ENCODE results near the gene ANKRD44.

The ANKRD44 gene

DNA sequence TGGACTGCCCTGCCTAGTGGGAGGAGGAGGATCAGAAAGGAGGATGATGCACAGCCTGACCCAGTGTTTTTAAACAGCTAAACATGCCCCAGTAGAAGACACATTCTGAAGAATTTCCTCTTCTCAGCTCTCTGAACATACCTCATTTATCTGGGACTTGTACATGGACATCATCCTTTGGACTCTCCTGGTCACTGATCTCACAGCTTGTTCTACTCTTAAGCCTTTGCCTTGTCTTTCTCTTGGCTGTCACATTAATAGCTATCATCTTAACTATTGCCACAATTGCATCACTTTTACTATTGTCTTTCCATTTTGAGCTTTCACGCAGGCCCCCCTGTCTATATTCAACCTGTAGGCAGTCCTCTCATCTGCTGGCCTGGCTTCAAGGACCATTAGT lies 342.1 kb downstream of the ANKRD44 start:
- peaks cover 5% of the 10 kb centered on the region for H3K36me3 Mint-ChIP-seq
- CTCF ChIA-PET, result interaction anchor here (1.0 kb wide), 1 partner anchor 30 kb away, joined by 3 read pairs; no protein-coding TSS in a partner anchor
- peaks cover 3% of the 10 kb centered on the region for H3K9me3 Mint-ChIP-seq
- no peak for DNase-seq
- H3K27ac Mint-ChIP-seq, result no peak overlapping the region
- H3K4me1 Mint-ChIP-seq, result peaks cover 3% of the 10 kb centered on the region
- H3K27me3 Mint-ChIP-seq, result no peaks in the 10 kb centered on the region
- no peak overlapping the region for H3K4me3 Mint-ChIP-seq

DNA sequence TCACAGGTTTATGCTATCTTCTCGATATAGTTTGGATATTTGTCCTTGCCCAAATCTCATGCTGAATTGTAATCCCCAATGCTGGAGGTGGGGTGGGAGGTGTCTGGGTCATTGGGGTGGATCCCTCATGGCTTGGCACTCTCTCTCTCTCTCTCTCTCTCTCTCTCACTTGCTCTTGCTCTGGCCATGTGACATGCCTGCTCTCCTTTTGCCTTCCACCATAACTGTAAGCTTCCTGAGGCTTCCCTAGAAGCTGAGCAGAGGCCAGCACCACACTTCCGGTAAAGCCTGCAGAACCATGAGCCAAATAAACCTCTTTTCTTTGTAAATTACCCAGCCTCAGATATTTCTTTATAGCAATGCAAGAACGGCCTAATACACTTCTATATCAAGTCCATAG lies 342.8 kb downstream of the ANKRD44 start:
- Mint-ChIP-seq H3K27me3 (no peaks in the 10 kb centered on the region), H3K9me3 (peaks cover 6% of the 10 kb centered on the region), H3K4me3 (no peak overlapping the region), H3K4me1 (peaks cover 8% of the 10 kb centered on the region), H3K36me3 (peaks cover 9% of the 10 kb centered on the region), H3K27ac (no peak overlapping the region)
- no peak for DNase-seq
- CTCF ChIA-PET, result no interaction called here

DNA sequence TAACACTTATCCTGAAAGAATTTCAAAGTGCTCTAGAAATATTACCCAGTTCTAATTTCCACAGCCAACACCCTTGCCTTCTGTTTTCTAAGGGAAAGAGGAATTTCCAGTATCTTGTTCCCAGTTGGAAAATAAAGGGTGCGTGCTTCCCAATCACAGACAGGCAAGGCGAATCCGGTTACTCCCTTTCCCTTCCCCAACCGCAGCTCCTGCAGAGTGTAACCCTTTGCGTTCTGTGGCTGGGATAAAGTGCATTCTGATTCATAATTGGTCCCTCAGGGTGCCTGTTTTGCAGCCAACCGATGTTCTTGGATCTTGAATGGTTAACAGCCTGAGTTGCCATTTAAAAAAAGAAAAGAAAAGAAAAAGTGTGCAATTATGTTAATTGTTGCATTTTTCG lies 343.5 kb downstream of the ANKRD44 start:
- Mint-ChIP-seq H3K27ac (no peak overlapping the region), H3K27me3 (no peaks in the 10 kb centered on the region), H3K9me3 (peaks cover 6% of the 10 kb centered on the region), H3K4me3 (no peak overlapping the region), H3K36me3 (peaks cover 9% of the 10 kb centered on the region), H3K4me1 (peaks cover 14% of the 10 kb centered on the region)
- CTCF ChIA-PET, result no interaction called here
- no peak for DNase-seq

DNA sequence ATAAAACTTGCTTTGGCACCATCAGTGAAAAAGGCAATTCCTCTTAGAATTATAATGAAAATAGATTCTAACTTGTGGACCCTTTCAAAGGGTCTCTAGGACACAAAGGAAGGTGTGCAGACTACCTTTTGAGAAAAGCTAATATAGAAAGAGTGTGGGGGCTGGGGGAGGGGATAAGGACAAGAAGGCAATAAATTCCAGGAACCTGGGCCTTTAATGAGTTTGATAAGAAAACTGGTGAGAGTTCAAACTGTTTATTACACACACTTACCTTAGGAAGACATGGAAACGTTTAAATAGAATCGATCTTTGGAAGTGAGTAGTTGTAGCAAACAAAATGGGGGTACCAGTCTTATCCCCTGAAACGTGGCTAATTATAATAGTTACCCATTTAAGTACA lies 344.5 kb downstream of the ANKRD44 start:
- DNase-seq, result no peak
- H3K27ac Mint-ChIP-seq, result no peak overlapping the region
- H3K4me1 Mint-ChIP-seq, result peaks cover 24% of the 10 kb centered on the region
- CTCF ChIA-PET, result no interaction called here
- H3K9me3 Mint-ChIP-seq, result peaks cover 6% of the 10 kb centered on the region
- H3K4me3 Mint-ChIP-seq, result no peak overlapping the region
- peaks cover 9% of the 10 kb centered on the region for H3K36me3 Mint-ChIP-seq
- no peaks in the 10 kb centered on the region for H3K27me3 Mint-ChIP-seq

DNA sequence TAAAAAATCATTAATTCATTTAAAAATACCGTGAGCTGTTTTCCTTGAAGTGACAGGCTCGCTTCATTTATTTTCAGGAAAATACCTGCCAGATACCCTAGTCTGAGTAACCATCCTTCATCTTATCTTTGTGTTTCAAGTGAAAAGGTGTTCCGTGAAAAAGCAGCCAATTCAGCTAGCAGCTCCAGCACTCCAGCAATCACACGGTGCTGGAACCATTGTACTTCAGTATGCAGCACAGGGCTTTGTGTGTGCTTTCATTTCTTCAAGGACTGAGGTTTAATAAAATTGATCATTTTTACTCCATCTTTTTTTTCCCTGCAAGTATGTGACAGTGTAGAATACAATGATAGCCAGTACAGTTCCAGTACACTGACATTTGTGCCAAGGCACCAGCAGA lies 344.9 kb downstream of the ANKRD44 start:
- no peak for DNase-seq
- Mint-ChIP-seq H3K9me3 (peaks cover 6% of the 10 kb centered on the region), H3K27me3 (no peaks in the 10 kb centered on the region), H3K27ac (no peak overlapping the region), H3K4me1 (peaks cover 27% of the 10 kb centered on the region), H3K4me3 (no peak overlapping the region), H3K36me3 (peaks cover 9% of the 10 kb centered on the region)
- CTCF ChIA-PET, result no interaction called here

DNA sequence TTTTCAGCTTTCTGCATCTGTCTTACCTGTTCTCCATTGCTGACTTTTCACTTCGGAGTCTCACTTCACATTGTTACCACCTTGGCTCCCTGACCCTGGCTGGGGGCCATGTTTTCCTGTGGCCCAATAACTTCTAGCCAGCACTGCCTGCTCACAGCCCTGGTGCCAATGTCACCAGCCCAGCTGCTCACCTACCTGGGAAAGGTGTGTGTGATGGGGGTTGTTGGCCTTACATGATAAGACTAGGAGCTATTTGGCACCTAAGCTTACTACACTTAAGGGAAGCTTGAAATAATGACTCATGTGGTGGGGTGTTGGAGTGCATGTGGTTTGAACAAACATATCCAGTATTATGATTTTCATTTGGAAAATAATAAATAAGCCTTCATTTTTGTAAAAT lies 346.6 kb downstream of the ANKRD44 start:
- Mint-ChIP-seq H3K36me3 (peaks cover 11% of the 10 kb centered on the region), H3K27me3 (no peaks in the 10 kb centered on the region), H3K4me1 (peaks cover 27% of the 10 kb centered on the region), H3K4me3 (no peak overlapping the region), H3K9me3 (peaks cover 9% of the 10 kb centered on the region), H3K27ac (no peak overlapping the region)
- CTCF ChIA-PET, result no interaction called here
- DNase-seq, result no peak

DNA sequence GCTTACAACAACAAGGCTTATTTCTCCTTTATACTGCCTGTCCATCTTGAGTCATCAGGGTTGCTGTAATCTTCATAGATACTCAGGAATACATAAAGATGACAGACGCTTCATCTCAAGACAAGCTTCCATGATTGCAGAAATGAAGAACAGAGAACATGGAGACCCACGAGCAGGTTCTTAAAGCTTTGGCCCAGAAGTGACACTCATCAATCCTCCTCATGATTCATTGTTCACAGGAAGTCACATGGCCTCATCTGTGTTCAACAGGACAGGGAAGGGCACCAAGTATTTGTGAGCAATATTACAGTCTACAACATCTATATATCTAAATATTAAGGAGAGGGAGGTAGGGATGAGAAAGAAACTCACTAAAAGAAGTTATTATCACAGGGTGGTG lies 347.5 kb downstream of the ANKRD44 start:
- peaks cover 27% of the 10 kb centered on the region for H3K4me1 Mint-ChIP-seq
- H3K36me3 Mint-ChIP-seq, result peaks cover 13% of the 10 kb centered on the region
- H3K27me3 Mint-ChIP-seq, result no peaks in the 10 kb centered on the region
- H3K27ac Mint-ChIP-seq, result no peak overlapping the region
- DNase-seq, result no peak
- no peak overlapping the region for H3K4me3 Mint-ChIP-seq
- CTCF ChIA-PET, result no interaction called here
- H3K9me3 Mint-ChIP-seq, result peaks cover 12% of the 10 kb centered on the region

DNA sequence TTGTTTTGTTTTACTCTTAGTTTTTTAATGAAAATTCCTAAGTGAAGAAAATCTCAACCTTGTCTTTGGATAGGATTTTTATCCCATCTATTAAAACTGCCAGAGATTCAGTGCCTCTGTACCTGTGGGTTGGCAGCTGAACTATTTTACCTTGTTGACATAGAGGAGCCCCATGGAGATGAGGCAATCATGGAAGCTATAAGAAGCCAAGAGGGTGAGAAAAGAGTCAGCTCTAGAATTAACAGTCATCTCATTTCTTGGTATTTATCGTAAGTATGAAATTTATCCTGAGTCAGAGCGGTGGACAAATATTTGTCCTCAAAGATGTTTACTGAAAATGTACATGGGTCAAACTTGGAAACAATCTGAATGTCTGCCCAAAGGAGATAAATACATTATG lies 348.3 kb downstream of the ANKRD44 start:
- Mint-ChIP-seq H3K9me3 (peaks cover 12% of the 10 kb centered on the region), H3K4me1 (peaks cover 27% of the 10 kb centered on the region), H3K27ac (no peak overlapping the region), H3K36me3 (peaks cover 11% of the 10 kb centered on the region), H3K4me3 (no peak overlapping the region), H3K27me3 (no peaks in the 10 kb centered on the region)
- DNase-seq, result no peak
- CTCF ChIA-PET, result no interaction called here

DNA sequence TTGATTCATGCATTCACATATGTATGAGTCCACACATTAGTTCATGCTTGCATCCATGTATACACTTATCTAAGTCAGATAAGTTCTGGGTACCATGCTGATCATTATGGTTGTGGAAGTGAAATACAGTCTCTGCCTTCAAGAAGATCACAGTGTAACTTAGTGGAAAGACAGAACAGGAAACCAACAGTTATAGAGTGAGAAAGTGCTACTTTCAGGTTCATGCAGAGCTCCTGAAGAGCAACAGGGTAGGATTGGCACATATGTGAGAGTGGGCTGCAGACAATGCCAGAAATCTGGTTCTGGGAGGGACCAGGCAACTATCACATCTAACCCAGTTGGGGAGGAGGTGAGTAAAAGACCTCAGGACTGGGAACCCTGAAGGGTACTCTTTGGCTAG lies 348.7 kb downstream of the ANKRD44 start:
- CTCF ChIA-PET, result no interaction called here
- no peaks in the 10 kb centered on the region for H3K27me3 Mint-ChIP-seq
- peaks cover 11% of the 10 kb centered on the region for H3K36me3 Mint-ChIP-seq
- H3K4me1 Mint-ChIP-seq, result peaks cover 27% of the 10 kb centered on the region
- H3K9me3 Mint-ChIP-seq, result peaks cover 12% of the 10 kb centered on the region
- H3K27ac Mint-ChIP-seq, result peak overlapping the region; percentile 4
- DNase-seq, result no peak
- H3K4me3 Mint-ChIP-seq, result no peak overlapping the region

DNA sequence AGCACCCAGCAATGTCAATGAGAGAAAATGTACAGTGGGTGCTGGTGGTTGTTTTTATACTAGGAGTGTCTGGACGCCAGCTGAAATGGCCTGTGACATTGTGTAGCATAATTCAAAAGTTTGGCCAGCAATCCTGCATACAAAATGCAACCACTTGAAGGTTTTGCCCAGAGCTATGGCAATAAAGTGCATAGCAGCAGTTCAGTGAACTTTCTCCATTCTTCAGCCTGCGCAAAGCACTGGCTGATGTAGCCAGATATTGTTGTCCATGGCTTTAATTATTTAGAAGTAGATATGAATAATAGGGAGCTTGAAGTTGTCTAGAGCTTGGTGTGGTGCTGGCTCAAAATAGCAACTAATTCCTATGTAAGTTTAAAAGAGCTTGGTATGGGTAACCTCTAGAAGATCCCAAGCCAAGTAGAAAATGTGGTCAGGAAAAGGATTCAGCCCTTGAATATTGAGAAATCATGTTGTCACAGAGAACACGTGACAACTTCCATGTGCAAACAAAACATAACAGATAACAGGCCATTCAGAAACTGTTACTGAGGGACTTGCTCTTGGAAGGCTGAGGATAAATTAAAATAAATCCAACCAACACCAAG lies 350.7 kb downstream of the ANKRD44 start:
- DNase-seq, result no peak
- Mint-ChIP-seq H3K9me3 (peaks cover 12% of the 10 kb centered on the region), H3K27ac (peak overlapping the region; percentile 4), H3K27me3 (no peaks in the 10 kb centered on the region), H3K4me3 (no peak overlapping the region), H3K36me3 (peaks cover 8% of the 10 kb centered on the region), H3K4me1 (peaks cover 27% of the 10 kb centered on the region)
- CTCF ChIA-PET, result interaction anchor here (0.9 kb wide), 1 partner anchor 349 kb away, joined by 3 read pairs; no protein-coding TSS in a partner anchor

DNA sequence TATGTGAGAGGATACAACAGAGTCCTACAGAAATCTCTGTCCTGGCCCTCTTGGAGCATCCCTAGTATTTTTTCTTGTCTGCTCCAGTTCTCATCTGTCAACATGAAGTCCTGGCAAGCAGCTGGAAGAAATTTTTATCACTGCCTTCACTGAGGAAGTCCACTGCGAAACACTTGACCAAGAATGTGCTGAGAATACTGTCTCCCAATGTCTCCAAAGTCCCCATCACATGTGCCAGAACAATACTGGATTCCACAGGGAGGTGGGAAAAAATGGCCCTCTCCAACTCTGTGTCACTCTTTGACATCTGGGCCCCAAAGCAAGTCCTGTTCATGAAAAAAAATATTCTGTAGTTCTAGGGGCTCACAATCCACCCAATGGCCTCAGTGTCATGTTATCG lies 351.3 kb downstream of the ANKRD44 start:
- H3K27ac Mint-ChIP-seq, result no peak overlapping the region
- peaks cover 12% of the 10 kb centered on the region for H3K9me3 Mint-ChIP-seq
- DNase-seq, result no peak
- CTCF ChIA-PET, result interaction anchor here (0.9 kb wide), 1 partner anchor 349 kb away, joined by 3 read pairs; no protein-coding TSS in a partner anchor
- H3K27me3 Mint-ChIP-seq, result no peaks in the 10 kb centered on the region
- H3K4me3 Mint-ChIP-seq, result no peak overlapping the region
- peaks cover 27% of the 10 kb centered on the region for H3K4me1 Mint-ChIP-seq
- peaks cover 8% of the 10 kb centered on the region for H3K36me3 Mint-ChIP-seq

DNA sequence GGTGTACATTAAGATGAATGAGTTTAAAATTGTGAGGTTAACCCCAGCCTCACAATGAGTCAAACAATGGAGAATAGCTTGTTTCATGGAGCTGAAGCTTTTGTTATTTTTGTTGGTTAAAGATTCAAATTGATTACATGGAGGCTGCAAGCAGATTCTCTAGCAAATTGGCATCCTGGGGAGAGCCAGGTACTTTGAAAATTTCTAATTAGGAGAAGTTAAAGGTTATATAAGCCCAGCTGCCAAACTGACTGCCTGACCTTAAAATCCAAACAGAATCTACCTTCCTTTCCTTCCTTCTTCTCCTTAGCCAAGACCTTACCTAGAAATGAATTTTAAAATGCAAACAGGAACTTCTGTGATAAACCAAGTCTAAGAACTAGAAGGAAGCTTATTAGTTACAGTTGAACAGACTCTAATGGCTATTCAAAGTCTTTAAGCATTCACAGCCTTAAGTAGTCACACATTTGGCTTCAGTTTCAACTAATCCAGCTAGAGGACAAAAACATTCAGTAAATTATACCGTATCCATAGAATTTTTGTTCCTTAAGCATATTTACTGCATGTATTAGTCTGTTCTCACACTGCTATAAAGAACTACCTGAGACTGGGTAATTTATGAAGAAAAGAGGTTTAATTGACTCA lies 352.6 kb downstream of the ANKRD44 start:
- Mint-ChIP-seq H3K4me1 (peaks cover 21% of the 10 kb centered on the region), H3K4me3 (no peak overlapping the region), H3K9me3 (peaks cover 8% of the 10 kb centered on the region), H3K27me3 (no peaks in the 10 kb centered on the region), H3K36me3 (peaks cover 6% of the 10 kb centered on the region), H3K27ac (no peak overlapping the region)
- CTCF ChIA-PET, result no interaction called here
- DNase-seq, result no peak

DNA sequence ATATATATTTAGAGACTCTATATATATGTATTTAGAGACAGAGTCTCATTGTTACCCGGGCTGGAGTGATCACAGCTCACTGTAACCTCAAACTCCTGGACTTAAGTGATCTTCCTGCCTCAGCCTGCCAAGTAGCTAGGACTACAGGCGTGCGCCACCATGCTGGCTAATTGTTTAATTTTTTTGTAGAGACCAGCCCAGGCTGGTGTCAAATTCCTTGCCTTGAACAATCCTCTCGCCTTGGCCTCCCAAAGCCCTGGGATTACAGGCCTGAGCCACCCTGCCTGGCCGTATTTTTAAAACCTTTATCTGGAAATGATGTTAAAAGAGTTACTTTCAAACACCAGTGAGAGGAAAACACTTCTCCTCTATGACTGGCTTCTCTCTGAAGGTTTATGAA lies 353.1 kb downstream of the ANKRD44 start:
- H3K4me1 Mint-ChIP-seq, result peaks cover 16% of the 10 kb centered on the region
- CTCF ChIA-PET, result no interaction called here
- H3K4me3 Mint-ChIP-seq, result no peak overlapping the region
- peaks cover 4% of the 10 kb centered on the region for H3K36me3 Mint-ChIP-seq
- no peak for DNase-seq
- H3K27ac Mint-ChIP-seq, result no peak overlapping the region
- no peaks in the 10 kb centered on the region for H3K27me3 Mint-ChIP-seq
- H3K9me3 Mint-ChIP-seq, result peaks cover 6% of the 10 kb centered on the region

DNA sequence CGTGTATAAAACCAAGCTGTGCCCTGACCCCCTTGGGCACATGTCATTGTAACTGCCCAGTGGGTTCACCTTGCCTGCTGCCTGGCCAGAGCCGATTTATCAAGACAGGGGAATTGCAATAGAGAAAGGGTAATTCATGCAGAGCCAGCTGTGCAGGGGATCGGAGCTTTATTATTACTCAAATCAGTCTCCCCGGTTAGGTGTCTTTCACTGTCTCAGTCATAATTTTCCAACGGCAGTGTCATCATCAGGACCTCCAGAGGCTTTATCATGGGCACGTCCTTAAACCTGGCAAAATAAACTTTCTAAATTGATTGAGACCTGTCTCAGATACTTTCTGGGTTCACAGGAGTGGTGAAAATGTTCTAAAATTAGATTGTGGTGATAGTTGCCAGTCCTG lies 354.5 kb downstream of the ANKRD44 start:
- CTCF ChIA-PET, result no interaction called here
- peaks cover 2% of the 10 kb centered on the region for H3K4me1 Mint-ChIP-seq
- no peak overlapping the region for H3K4me3 Mint-ChIP-seq
- peaks cover 6% of the 10 kb centered on the region for H3K9me3 Mint-ChIP-seq
- H3K27ac Mint-ChIP-seq, result no peak overlapping the region
- H3K27me3 Mint-ChIP-seq, result no peaks in the 10 kb centered on the region
- H3K36me3 Mint-ChIP-seq, result peaks cover 4% of the 10 kb centered on the region
- no peak for DNase-seq

DNA sequence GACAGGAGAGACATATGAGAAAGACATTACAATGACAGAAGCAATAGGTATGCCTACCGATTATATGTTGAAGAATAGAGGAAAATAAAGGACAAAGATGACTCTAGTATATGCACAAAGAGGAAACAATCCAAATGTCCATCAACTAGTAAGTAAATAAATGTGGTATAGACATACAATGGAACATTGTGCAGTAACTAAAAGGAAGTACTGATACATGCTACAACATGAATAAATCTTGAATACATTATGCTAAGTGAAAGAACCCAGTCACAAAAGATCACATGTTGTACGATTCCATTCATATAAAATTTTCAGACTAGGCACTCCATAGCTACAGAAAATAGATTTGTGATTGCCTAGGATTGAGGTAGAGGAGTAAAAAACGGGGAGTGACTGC lies 355.5 kb downstream of the ANKRD44 start:
- no peak for DNase-seq
- H3K27ac Mint-ChIP-seq, result no peak overlapping the region
- CTCF ChIA-PET, result interaction anchor here (0.9 kb wide), 1 partner anchor 33 kb away, joined by 3 read pairs; no protein-coding TSS in a partner anchor
- H3K36me3 Mint-ChIP-seq, result peaks cover 4% of the 10 kb centered on the region
- H3K4me3 Mint-ChIP-seq, result no peak overlapping the region
- no peaks in the 10 kb centered on the region for H3K4me1 Mint-ChIP-seq
- peaks cover 6% of the 10 kb centered on the region for H3K9me3 Mint-ChIP-seq
- H3K27me3 Mint-ChIP-seq, result no peaks in the 10 kb centered on the region

All from activated naive CD4-positive, alpha-beta T cell treated with anti-CD3 and anti-CD28 coated beads, Interleukin-2, amount 10 ng/mL, durations not matched to agents 7 days and 5 days (primary cell).